GM21526 (cell line): ENCODE measurements around the gene CAV2.
"Not testable (repeated sequence)": the region's sequence is repeated elsewhere in the genome, so short reads cannot be mapped to it uniquely, and the experiment has no call there.

Experiments
- ATAC-seq: cut with Tn5 transposase; IDR thresholded peaks from one replicate; pipeline ENCODE4 v1.9.1; 2021; ENCODE audit warnings: moderate library complexity; ENCODE audit not compliant: unreplicated experiment, low FRiP score

Gene CAV2

GRCh38 chr7:116499168-116500077 lies at the start of gene CAV2:
CAV2 (plus strand) TSS chr7:116499738; CDS start chr7:116499782, 44 bp downstream.
- ATAC-seq = peak; percentile 44

GRCh38 chr7:116449950-116450349 lies 49.6 kb upstream of the CAV2 start:
- no peak for ATAC-seq

- no peak for ATAC-seq
Measured at GRCh38 chr7:116451957-116452729, 47.4 kb upstream of the CAV2 start.

DNA sequence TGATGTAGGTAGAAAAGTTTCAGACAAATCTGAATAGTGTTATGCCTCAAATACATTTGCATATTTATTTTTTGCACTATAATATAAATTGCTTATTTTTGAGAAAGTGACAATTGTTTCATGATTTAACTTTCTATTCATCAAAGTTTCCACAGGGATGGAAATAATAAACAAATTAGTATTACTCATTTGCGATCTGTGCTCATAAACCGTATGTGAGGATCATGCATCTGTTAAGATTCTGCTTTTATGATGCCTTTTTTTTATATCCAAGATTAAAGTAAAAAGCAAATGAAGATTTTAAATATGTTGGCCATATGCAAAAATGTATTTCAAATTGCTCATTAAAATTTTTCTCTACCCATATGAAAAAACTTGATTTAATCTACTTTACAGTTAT lies 45.2 kb upstream of the CAV2 start:
- ATAC-seq = no peak

DNA sequence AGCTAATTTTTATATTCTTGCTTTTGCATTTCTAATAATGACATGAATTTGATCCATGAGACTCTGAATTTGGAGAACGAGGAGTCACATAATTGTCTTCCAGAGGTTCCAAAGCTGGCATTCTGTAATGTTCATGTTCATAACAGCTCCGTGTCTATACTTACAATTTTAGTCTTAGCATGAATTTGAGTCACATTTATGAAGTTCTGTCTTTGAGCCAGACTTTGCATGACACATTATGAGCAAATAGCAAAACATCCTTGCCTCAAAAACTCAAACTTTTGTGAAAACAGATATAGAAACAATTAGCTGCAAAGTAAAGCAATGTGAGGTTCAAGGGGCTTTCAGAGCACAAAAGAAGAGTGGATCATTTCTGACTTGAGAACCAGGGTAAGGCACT lies 44.5 kb upstream of the CAV2 start:
- ATAC-seq = no peak

DNA sequence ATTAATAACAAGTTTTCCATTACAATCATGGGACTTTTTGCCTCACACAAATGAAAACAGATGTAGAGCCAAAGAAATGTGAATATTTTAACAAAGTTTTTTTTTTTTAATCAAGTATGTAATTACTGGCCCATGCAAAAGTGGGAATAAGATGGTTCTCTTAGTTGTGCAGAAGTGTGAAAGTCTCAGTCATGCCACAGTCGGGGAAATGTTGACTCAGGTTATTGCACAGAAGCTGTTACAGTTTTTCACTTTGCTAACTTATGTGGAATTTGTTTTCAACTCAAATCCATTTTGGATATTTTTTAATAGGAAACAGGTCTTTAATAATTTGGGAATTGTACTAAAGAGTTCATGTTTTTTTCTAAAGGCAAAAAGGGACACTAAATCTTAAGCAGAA lies 44.0 kb upstream of the CAV2 start:
- no peak for ATAC-seq

DNA sequence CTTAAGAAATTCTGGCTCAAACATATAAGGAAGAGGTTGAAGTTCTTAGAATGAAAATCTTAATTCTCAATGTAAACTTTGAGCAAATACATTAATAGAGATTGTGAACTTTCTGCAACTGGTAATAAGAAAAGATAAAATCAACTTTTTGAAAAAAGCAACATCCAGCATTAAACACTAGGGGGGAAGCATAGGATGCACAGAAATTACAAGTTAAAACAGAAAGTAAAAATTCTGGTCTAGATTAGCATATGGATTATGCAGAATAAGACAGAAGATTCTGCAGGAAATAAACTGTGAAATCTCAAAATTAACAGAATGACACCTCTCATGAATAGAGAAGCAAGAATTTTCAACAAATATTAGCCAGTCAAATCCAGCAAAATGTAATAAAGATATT lies 38.0 kb upstream of the CAV2 start:
- ATAC-seq = no peak

DNA sequence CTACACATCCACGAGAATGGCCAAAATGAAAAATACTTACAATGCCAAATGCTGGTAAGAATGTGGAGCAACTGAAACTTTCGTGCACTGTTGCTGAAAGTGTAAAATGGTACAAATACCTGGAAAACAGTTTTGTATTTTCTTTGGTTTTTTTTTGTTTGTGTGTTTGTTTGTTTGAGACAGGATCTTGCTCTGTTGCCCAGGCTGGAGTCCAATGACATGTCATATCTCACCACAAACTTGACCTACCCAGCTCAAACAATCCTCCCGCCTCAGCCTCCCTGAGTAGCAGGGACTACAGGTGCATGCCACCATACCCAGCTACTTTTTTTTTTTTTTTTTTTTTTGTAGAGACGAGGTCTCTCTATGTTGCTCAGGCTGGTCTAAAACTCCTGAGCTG lies 35.6 kb upstream of the CAV2 start:
- no peak for ATAC-seq

GRCh38 chr7:116464375-116464774 lies 35.2 kb upstream of the CAV2 start:
- ATAC-seq = no peak

DNA sequence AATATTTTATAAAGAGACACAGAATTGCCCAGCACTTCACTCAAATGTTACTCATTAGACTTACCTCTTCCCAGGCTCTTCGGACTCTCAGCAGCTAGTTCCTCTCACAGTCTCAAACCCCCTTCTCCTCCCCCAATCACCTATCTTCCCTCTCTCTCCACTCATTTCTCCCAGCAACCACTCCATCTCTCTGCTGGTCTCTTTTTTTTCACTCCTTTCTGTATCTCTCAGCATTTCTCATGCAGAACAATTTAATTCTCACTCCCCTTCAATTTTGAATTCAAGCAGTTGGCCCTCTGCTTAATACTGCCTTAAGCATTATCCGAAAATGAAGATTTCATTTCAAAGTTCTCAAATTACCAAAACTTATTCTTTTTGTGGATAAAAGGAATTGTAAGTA lies 34.4 kb upstream of the CAV2 start:
- ATAC-seq = no peak

GRCh38 chr7:116468534-116468933 lies 31.0 kb upstream of the CAV2 start:
- ATAC-seq = no peak

GRCh38 chr7:116477625-116478024 lies 21.9 kb upstream of the CAV2 start:
- ATAC-seq = no peak

DNA sequence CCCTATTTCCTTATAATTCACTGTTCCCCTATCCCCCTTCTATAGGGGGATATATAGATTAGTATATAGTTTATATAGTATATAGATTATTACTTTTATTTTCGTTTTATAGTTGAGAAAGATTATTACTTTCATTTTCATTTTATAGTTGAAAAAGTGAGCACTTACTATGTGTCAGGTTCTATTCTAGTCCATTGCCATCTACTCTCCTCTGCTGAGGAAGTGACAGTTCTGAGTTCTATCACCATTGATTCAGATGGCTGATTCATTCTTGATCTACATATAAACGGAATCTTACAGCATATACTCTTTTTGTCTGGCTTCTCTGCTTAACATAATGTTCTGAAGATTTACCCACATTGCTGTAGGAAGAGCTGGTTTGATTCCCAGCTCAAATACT lies 20.7 kb upstream of the CAV2 start:
- ATAC-seq = no peak

DNA sequence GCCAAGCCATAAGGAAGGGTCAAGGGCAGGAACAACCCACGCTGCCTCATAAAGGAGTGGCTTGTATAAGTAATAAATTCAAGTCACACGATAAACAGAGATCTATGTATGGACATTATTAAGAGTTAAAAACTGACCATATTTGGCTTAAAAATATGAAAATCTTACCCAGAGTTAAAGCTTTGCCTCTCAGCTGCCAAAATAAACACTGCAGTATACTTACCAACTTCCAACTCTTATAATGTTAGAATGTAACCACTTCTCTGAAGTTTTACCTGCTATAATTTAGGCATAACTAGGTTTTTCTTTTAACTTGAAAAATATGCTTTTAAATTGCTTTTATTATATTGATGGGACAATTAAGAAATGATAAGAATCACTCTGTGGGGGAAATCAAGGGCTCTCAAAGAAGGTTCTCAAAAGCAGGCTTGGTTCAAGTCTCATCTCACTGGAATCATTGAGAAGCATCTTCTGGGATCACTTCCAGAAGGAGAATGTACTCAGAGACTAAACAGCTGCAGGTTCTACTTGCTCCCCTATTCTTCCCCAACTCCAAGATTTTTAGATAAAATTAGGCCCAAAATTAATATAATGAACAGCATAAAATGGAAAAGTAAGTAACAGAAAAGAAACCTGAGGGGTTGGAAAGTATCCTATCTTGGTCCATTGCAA lies 16.1 kb upstream of the CAV2 start:
- ATAC-seq = no peak

GRCh38 chr7:116484389-116484788 lies 15.1 kb upstream of the CAV2 start:
- not testable (repeated sequence) for ATAC-seq

GRCh38 chr7:116487907-116488521 lies 11.5 kb upstream of the CAV2 start:
- no peak for ATAC-seq

DNA sequence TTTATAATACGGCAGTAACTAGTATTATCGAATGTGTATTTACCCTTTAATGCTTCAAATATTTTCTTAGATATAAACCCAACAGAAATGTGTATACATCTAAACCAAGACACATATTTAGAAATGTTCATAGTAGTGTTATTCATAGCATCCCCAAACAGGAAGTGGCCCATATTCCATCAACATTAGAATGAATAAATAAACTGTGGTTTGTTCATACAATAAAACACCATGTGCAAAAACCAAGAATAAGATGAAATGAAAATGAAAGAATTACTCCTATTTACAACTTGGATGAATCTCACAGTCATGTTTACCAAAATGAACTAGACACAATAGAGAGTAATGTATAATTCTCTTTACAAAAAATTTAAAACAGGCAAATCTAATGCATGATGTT lies 9.2 kb upstream of the CAV2 start:
- ATAC-seq = no peak

DNA sequence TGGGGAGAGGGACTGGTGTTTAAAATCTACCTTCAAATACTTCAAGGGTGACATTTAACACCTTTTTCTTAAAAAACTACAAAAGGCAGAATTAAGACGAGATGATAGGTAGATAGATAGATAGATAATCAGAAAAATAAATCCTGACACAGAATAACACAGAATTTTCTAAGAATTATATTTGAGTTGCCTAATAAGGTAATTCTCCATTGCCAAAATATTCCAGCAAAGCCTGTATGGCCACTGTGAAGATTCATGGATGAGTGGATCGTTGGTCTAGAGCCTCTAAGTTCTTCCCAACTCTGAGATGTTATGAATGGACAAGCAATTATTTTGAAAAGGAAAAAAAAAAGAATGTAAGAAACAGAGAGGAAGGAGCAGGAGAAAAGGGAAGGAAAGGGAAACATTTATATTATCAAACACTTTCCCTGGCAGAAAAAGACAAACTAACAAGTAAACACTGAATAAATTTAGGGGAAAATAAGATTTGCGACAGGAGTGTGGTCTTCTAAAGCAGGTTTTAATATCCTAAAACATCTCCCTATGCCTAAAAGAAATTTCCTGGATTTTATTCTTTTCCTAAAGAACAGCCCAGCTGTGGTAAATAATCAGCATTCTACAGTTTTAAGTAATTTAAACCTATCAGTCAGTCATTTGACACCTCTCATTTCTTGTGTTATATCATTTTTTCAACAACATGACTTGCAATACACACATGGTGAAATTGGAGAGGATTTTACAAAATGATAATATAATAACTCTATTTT lies 7.5 kb upstream of the CAV2 start:
- no peak for ATAC-seq

DNA sequence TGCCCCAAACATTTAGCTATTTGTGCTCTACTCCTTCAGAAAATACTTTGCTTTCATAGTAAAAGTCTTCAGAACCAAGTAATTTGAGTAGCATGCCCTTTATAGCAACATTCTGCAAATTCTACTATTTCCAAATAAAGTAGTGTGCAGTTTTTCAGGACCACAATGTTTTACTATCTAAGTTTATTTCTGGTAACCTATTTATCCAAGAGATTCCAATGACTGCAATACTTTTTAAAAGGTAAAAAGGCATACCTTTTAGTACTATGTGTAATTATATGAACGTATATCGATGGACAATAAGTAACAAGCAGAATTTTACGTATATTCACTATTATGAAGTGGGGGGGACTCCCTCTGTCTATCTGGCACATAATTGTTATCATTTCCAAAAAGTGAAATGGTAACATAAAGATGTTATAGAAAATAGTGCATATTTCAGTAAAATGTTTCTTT lies 6.9 kb upstream of the CAV2 start:
- no peak for ATAC-seq

DNA sequence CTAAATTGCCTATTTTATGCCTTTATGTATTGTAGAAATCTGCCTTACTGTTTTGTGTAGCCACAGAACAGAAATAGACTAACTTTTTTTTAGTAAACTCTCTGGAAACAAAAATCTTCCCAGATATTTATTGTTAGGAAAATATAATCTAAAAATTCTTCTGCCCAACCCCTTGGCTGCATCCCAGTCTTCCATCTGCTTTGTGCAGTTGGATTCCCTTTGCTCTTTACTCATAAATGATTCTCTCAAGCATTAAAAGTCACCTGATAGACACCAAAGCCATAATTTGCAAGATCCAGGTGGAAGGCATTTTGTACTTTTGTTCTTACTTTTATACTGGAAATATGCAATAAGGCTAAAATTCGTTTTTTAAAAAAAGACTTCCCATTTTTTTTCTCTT lies 6.1 kb upstream of the CAV2 start:
- no peak for ATAC-seq
